Measurements from ENCODE around the gene RASL10A.

GRCh38 chr22:29341849-29342127 lies 26.3 kb upstream of the RASL10A start:
- TF ChIP-seq TSHZ2 (CRISPR knock-in tag; IDR thresholded peaks at IDR 0.05) = no peak
- TF ChIP-seq OSR1 (CRISPR knock-in tag; IDR thresholded peaks at IDR 0.05) = no peak
- TF ChIP-seq CSDC2 (CRISPR knock-in tag; IDR thresholded peaks at IDR 0.05) = no peak
- TF ChIP-seq RARB (CRISPR knock-in tag; IDR thresholded peaks at IDR 0.05) = no peak
- no peak for TF ChIP-seq ZFP30 (CRISPR knock-in tag; IDR thresholded peaks at IDR 0.05)
- no peak for TF ChIP-seq CREB5 (CRISPR knock-in tag; IDR thresholded peaks at IDR 0.05; ENCODE audit: low read depth)
- TF ChIP-seq BACH2 (CRISPR knock-in tag; IDR thresholded peaks at IDR 0.05; ENCODE audit: borderline replicate concordance) = no peak
- no peak for TF ChIP-seq ZNF565 (CRISPR knock-in tag; conservative IDR thresholded peaks at IDR 0.05; ENCODE audit: low read depth)
- TF ChIP-seq ARNTL (CRISPR knock-in tag; IDR thresholded peaks at IDR 0.05; ENCODE audit: borderline replicate concordance, low read depth) = no peak
- TF ChIP-seq ISL1 (CRISPR knock-in tag; IDR thresholded peaks at IDR 0.05) = no peak
- no peak for TF ChIP-seq PATZ1 (CRISPR knock-in tag; IDR thresholded peaks at IDR 0.05; ENCODE audit: borderline replicate concordance)
- no peak for TF ChIP-seq PPARA (CRISPR knock-in tag; IDR thresholded peaks at IDR 0.05; ENCODE audit: borderline replicate concordance)
